Measurements from ENCODE around the gene RBM5.
"Not testable (repeated sequence)": the region's sequence is repeated elsewhere in the genome, so short reads cannot be mapped to it uniquely, and the experiment has no call there.

Gene RBM5

GRCh38 chr3:50088725-50089608, at the start of gene RBM5:
RBM5 (plus strand) TSS chr3:50088919; CDS start chr3:50090435, 1,516 bp downstream.
- peak; percentile 75 to 83 for DNase-seq

GRCh38 chr3:50044976-50045375, 43.7 kb upstream of the RBM5 start:
- DNase-seq: no peak

DNA sequence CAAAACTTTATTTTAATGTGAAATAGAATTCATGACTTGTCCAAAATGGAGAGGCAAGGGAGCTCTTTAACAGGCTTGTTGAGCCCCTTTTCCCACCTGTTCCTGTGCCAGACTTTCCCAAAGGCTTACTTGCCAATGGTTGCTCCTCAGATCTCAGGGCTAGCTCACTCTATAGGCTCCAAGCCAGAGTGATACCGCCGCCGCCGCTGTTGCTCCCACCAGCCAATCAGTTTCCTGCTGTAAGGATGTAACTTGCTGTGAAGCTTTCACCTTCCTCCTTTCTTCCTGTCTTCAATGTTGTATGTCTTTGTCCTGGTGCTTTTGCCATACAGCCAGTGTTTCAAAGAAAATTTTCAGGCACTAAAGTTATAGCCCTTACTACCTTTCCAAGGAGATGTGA, 41.3 kb upstream of the RBM5 start:
- no peak for DNase-seq

DNA sequence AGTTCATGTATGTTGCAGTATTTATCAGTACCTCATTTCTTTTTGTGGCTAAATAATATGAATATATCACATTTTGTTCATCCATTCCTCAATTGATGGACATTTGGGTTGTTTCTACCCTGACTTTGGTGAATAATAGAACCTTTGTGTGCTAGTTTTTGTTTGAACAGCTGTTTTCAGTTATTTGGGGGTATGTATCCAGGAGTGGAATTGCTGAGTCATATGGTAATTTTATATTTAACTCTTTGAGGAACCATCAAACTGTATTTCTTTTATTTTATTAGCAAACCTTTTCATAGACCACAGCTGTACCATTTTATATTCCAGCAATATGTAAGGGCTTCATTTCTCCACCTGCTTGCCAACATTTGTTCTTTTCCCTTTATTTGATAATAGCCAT, 38.4 kb upstream of the RBM5 start:
- DNase-seq: no peak

DNA sequence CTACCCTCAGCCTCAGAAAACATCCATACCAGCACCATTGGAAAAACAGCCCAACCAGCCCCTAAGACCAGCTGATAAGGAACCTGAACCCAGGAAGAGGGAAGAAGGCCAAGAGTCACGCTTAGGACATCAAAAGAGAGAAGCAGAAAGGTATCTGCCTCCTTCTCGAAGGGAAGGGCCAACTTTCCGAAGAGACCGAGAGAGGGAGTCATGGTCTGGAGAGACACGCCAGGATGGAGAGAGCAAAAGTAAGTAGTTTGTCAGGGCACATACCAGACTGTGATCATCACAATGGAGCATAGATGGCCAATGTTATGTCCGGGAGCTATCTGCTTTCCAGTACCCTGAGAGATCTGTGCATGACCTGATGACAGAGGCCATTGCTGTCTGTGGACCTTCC, 31.0 kb upstream of the RBM5 start:
- DNase-seq: no peak

DNA sequence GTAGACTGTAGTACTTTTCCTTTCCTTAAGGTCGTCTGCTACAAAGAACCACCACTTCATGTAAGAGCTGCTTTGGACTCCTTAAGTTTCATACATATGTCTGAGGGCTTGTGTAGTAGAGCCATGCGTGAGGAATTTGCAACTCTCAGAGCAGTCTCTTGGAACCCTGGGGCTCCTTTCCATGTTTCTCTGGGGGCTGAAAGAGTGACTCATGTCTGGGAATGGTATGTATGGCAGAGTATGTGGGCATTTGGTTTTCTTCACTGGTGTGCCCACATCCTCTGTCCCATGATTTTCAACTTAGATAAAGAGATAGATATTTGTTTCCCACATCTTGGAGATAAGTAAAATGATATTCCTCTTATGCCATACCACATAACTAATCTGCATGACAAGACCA, 20.6 kb upstream of the RBM5 start:
- no peak for DNase-seq

DNA sequence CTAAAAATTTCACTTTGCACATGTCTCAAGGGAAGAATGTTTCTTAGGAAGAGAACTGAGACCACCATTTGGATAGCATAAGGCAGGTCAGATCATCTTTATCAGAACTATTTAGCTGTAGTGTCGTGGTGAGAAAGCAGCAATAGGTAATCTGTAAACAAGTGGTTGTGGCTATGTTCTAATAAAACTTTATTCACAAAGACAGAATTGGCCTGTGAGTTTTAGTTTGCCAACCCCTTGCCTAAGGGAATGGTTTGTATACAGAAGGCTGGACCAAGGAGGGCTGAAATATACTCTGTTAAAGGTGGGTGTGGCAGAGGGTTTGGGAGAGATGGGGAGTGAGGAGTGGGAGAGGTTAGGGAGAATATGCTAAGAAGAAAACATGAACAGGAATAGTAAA, 10.6 kb upstream of the RBM5 start:
- no peak for DNase-seq

DNA sequence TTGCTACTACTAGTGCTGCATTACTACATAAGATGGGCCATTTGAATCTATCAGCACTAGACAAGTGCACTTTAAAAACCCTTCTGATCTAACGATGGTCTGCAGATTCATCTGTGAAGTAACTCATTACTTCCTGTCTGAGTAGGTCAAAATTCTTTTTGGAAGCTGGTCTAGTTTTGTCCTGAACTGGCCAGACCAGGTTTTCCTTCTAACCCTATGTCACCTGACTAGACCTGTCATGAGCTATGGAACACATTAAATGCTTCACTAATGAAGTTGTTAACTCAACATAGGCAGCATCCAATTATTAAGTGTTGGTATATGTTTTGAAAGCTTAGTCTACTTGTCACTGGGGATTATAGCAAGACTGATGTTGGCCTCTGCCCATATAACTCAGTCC, 10.1 kb upstream of the RBM5 start:
- no peak for DNase-seq

DNA sequence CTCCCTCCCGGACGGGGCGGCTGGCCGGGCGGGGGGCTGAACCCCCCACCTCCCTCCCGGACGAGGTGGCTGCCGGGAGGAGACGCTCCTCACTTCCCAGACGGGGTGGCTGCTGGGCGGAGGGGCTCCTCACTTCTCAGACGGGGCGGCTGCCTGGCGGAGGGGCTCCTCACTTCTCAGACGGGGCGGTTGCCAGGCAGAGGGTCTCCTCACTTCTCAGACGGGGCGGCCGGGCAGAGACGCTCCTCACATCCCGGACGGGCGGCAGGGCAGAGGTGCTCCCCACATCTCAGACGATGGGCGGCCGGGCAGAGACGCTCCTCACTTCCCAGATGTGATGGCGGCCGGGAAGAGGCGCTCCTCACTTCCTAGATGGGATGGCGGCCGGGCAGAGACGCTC, 3.8 kb upstream of the RBM5 start:
- DNase-seq: not testable (repeated sequence)

DNA sequence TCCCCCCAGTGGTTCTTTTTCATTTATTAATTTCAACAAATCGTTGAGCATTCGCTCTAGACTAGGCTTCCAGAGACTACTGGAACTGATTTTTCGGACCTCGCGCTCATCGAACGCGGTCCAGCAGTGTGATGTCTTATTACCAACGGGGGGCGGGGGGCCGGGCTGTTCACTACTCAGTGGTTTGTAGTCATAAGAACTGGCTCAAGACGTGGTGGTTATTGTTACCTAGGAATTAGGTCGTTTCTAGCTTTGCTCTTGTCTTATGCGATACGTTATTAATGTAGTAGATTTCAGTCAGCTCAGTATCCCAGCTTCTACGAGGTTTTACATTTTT, 858 bp downstream of the RBM5 start:
- no peak for DNase-seq

DNA sequence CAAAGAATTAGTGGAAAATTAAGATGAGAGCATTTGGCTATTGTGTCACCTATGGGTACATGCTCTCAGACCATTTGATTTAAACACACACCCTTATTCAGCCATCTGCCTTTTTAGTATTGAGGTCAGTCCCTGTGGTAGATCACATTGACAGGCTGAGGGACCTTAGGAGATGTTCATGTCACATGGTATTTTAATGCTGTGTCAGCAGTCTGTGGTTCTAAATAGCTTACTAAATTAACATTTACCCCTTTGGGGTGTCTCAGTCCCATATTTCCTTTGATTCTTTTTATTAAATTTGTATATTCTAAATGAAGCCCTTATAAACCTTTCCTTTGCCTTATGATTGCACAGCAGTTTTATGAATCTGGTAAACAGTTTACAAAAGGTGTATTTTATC, 2.3 kb downstream of the RBM5 start:
- no peak for DNase-seq

DNA sequence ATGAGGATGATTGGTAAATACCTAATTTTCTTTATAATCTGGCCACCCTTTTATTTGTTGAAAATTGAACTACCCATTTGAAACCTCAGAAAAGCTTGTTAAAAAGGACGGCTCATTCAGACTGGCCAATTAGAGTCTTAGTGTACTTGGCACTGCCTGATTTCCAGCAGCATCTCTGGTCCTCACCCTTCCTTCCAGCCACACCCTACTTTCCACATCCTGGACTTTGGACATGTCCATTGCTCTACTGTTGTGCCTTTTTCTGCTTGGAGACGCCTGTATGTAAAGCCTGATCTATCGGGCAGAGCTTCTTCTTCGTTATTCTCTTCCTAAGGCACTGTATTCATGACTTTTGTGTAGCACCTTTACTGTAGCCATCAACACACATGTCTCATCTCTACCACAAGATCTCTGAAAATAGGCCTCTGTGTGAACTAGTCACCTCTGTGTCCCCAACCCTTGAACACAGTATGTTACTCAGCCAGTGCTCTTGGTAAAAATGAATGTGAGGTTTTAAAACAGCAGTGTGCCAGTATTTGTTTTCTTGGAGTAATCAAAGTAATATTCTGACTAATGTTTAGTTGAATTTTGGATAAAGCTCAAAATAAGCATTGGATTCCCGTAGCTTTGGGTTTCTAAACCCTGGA, 6.8 kb downstream of the RBM5 start:
- no peak for DNase-seq

- DNase-seq: peak in 1 of 2 experiments; percentile 19
Measured at GRCh38 chr3:50100386-50100785, 11.7 kb downstream of the RBM5 start.

GRCh38 chr3:50100956-50101845, 12.5 kb downstream of the RBM5 start:
- peak; percentile 76 to 92 for DNase-seq

DNA sequence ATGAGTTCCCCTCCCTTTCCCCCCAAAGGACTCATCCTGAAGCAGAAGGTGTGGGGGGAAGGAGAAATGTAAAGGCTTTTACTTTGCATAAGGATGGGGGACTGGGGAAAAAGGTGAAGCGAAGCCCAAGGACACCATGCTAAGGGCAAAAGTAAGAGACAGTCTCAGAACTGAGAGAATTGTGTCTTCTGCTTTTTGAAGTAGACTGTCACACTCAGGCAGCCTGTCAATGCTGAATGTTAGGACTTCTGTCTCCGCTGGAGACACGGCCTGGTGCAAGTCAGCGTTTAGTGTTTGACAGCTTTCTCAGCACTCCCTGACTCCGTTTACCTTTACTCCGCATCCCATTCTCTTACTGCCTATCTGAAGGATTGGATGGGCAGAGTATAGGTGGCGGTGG, 13.8 kb downstream of the RBM5 start:
- no peak for DNase-seq

DNA sequence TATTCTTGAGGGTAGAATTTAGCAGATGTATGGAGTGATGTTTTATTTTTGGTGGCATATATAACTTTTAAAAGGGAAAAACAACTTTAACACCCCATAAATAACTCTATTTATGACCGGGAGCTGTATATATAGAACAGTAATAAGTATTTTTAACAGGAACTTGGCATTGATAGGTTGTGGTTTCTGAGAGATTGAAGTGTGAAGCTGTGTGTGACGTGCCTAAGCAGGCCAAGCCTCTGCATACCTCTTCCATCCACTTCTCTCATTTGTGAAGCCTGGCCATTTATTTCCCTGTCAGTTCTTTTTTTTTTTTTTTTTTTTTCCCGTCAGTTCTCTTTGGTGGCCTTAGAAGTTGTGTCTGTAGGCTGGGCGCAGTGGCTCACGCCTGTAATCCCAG, 23.0 kb downstream of the RBM5 start:
- no peak for DNase-seq

GRCh38 chr3:50112462-50112861, 23.7 kb downstream of the RBM5 start:
- no peak for DNase-seq

DNA sequence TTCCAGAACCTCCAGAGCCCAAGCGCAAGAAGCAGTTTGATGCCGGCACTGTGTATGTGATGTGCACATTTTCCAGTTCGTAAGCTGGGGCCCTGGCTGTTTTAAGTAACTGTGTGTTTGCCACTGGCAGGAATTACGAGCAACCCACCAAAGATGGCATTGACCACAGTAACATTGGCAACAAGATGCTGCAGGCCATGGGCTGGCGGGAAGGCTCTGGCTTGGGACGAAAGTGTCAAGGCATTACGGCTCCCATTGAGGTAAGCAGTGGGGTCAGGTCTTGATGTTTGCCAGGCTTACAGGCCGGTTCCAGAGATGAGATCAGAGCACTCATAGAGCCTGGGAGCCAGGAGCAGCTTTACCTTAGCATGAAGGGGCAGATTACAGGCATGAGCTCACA, 28.4 kb downstream of the RBM5 start:
- DNase-seq: no peak

DNA sequence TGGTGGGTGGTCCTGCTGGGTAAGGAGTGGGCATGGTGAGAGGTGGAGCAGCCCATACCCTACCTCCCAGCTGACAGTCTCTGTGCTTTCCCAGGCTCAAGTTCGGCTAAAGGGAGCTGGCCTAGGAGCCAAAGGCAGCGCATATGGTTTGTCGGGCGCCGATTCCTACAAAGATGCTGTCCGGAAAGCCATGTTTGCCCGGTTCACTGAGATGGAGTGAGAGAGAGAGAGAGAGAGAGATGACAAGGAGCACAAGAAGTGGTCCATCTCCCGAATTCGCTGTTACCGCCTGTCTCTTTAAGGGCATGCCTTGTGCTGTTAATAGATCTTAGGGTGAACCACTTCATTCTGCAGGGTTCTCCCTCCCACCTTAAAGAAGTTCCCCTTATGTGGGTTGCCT, 29.5 kb downstream of the RBM5 start:
- no peak for DNase-seq

DNA sequence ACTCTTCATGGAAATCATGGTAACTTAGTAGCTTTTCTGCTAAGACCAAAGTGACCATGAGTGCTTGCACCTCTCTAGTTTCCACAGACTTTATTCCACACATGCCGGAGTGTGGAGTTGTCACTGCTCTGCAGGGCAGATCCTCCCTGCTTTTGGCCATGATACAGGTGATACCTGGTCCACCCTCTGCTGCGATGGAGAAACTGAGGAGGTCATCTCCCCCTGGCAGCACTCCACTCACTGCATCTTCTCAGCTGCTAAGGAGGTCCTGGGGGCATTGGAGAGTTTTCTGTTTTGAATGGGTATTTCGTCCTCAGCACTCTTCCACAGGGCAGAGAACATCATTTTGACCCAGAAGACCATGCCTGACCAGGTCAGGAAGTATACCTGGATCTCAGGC, 31.1 kb downstream of the RBM5 start:
- no peak for DNase-seq

GRCh38 chr3:50120364-50121071, 31.8 kb downstream of the RBM5 start:
- DNase-seq: no peak

DNA sequence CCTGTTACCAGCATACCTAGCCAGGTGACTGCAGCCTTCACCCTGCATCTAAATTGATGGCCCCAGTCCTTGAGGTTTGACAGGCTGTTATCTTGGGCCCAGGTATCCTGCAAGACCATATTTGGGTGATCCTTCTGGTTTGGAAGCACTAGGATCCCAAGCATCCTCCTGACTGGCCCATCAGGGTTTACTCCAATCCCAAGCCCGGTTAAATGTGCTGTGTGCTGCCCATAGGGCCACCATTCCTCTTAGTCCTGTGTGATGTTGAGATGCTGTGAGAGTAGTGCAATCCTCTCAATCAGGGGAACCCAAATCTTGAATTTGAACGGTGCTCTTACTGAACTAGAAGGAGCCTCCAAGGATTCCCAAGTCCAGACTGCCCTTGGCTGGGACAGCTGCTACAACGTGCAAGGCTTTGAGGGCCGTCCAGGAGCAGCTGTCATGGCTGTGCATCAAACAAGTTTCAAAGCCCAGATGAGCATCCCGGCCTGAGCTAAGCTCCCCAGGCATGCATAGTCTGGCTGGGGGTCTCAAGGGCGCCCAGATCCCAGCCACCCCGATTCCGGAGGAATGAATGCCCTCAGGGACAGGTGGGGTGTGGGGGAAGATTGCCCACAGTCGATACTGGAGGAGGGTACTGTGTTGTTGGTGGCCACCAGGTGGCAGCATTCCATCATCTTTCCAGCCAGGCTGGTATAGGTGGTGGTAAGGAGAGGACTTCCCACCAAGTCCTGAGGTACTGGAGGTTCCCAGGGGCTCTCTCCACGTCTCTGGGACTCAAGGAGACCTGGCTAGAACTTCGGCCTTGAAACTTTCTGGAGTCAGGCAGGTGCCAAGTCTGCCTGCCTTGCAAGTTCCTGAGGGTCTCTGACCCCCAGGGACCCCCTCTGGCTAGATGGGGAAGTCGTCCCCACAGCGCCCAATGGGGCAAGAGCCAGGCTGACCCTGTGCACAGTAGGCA, 32.6 kb downstream of the RBM5 start:
- DNase-seq: peak; percentile 70 to 73

Data from NCI-H524 (cell line).